Karpas-422 (cell line): ENCODE measurements around the gene TAAR8. TPM values are rescaled to one million over a fixed set of nuclear protein-coding genes. Genes with fewer than 3 reads are reported as not detected.
"Not testable (repeated sequence)": the region's sequence is repeated elsewhere in the genome, so short reads cannot be mapped to it uniquely, and the experiment has no call there.

Experiments
- DNase-seq: peaks from one replicate; pipeline ENCODE4 v3.0.0-alpha.2; 2015
- H2AFZ ChIP-seq: fragments of 200-600 bp; sonication (generic); 2 replicates; pipeline ENCODE4 v1.6.1; 2014; ENCODE audit warnings: antibody characterized with exemption, low read length, mixed read lengths
- H3K27ac ChIP-seq: fragments of 200-600 bp; sonication (generic); 2 replicates; pipeline ENCODE4 v1.5.1; 2014; ENCODE audit warnings: mild to moderate bottlenecking, low read length, moderate library complexity
- H3K27me3 ChIP-seq: fragments of 200-600 bp; sonication (generic); 2 replicates; pipeline ENCODE4 v1.6.1; 2014; ENCODE audit warnings: low read length, mixed read lengths
- H3K36me3 ChIP-seq: fragments of 200-600 bp; sonication (generic); 2 replicates; pipeline ENCODE4 v1.6.1; 2014; ENCODE audit warnings: low read length, mixed read lengths; ENCODE audit not compliant: insufficient read depth
- H3K4me1 ChIP-seq: fragments of 200-600 bp; sonication (generic); 2 replicates; pipeline ENCODE4 v1.6.1; 2014; ENCODE audit warnings: mild to moderate bottlenecking, low read length, mixed read lengths
- H3K4me2 ChIP-seq: fragments of 200-600 bp; sonication (generic); 2 replicates; pipeline ENCODE4 v1.6.1; 2014; ENCODE audit warnings: low read length, low read depth, mild to moderate bottlenecking; ENCODE audit not compliant: poor library complexity, severe bottlenecking
- H3K4me3 ChIP-seq: fragments of 200-600 bp; sonication (generic); 2 replicates; pipeline ENCODE4 v1.5.1; 2014; ENCODE audit warnings: mild to moderate bottlenecking, antibody characterized with exemption, low read length, mixed read lengths
- H3K79me2 ChIP-seq: fragments of 200-600 bp; sonication (generic); 2 replicates; pipeline ENCODE4 v1.6.1; 2014; ENCODE audit warnings: mild to moderate bottlenecking, low read length, mixed read lengths
- H3K9ac ChIP-seq: fragments of 200-600 bp; sonication (generic); 2 replicates; pipeline ENCODE4 v1.6.0; 2014; ENCODE audit warnings: low read length
- H3K9me2 ChIP-seq: fragments of 200-600 bp; sonication (generic), shearing (Covaris generic); replicated peaks from 2 replicates; pipeline ENCODE4 v1.6.0; 2014; ENCODE audit warnings: mild to moderate bottlenecking, low read length, moderate library complexity; ENCODE audit not compliant: insufficient read depth
- H3K9me3 ChIP-seq: fragments of 300-700, 200-600 bp; sonication (generic); 2 replicates; pipeline ENCODE4 v1.6.1; 2014; ENCODE audit warnings: low read length, mixed read lengths
- H4K20me1 ChIP-seq: fragments of 200-600 bp; sonication (generic); 2 replicates; pipeline ENCODE4 v1.6.1; 2014; ENCODE audit warnings: mild to moderate bottlenecking, antibody characterized with exemption, low read length, low read depth; ENCODE audit not compliant: insufficient read depth
- small RNA-seq: library from RNA; depleted of rRNA; stranded (forward); fragments of <200 nt; gene quantifications from one replicate; pipeline ENCODE3, GENCODE V24; 2014
- total RNA-seq: library from RNA; depleted of rRNA; stranded (reverse); fragments of >200 nt; shearing (Covaris generic); gene quantifications from 2 replicates; pipeline ENCODE4 v1.2.3, GENCODE V29; 2014; ENCODE audit warnings: low replicate concordance; rRNA removed

The TAAR8 gene
- total RNA-seq, 1 experiment from 2014 or later = not detected

- Histone ChIP-seq H3K36me3 (no peaks in the 10 kb centered on the region), H3K27ac (no peak within 1 kb of the TSS), H2AFZ (no peak within 1 kb of the TSS), H3K27me3 (no peaks in the 10 kb centered on the region), H3K4me3 (no peak within 1 kb of the TSS), H3K4me1 (no peaks in the 10 kb centered on the region), H3K9me2 (no peaks in the 10 kb centered on the region), H4K20me1 (no peaks in the 10 kb centered on the region), H3K9me3 (no peaks in the 10 kb centered on the region), H3K79me2 (no peaks in the 10 kb centered on the region), H3K9ac (no peak within 1 kb of the TSS), H3K4me2 (no peak within 1 kb of the TSS)
- no peak for DNase-seq
Observed at GRCh38 chr6:132589454-132589853, 37.0 kb downstream of the TAAR8 start, which contains the start of gene TAAR5. TSS of gene TAAR5 (minus strand) at chr6:132589741. CDS start at chr6:132589686, 55 bp downstream.

DNA sequence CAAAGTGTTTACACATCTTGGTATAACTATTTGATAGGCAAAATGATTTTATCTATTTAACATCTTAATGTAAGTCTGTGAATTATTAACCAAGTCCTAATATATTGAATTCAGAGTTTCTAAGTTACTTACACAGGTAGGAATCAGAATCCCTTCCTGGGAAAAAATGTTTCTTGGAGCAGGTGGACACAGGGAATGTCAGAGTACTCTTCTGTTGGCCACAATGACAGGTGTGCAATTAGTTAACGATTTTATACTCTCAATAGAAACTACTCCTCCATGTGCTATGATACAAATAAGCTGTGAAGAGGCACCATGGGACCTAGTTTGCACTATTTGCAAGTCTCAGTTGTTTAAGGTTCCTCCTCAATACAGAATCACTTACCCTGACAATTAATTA lies 37.9 kb downstream of the TAAR8 start:
- no peak overlapping the region for H3K4me3 ChIP-seq
- H2AFZ ChIP-seq = no peak overlapping the region
- no peaks in the 10 kb centered on the region for H3K79me2 ChIP-seq
- H3K4me1 ChIP-seq = no peaks in the 10 kb centered on the region
- H3K9ac ChIP-seq = no peak overlapping the region
- no peak overlapping the region for H3K4me2 ChIP-seq
- DNase-seq = no peak
- H3K9me3 ChIP-seq = no peaks in the 10 kb centered on the region
- no peaks in the 10 kb centered on the region for H4K20me1 ChIP-seq
- no peaks in the 10 kb centered on the region for H3K36me3 ChIP-seq
- H3K9me2 ChIP-seq = no peaks in the 10 kb centered on the region
- H3K27ac ChIP-seq = no peak overlapping the region
- H3K27me3 ChIP-seq = no peaks in the 10 kb centered on the region

DNA sequence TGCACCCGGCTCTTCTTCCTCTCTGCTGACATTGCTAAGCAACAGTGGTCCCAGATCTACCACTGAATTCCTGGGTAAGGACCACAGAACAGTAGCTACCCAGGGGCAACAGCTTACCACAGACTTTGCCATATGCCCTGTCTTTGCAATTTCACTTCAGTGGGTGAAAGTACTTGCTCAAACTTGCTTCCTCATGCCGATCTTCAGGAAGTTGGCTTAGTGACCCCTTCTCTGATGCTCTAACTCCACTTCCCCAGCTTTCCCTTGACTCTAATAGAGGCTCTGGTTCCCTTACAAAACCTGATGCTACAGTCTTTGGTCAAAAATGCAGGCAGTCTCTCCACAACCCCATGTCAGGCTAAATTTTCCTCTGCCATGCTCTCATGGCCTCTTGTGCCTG lies 40.4 kb downstream of the TAAR8 start:
- Histone ChIP-seq H3K9me3 (no peaks in the 10 kb centered on the region), H3K9ac (no peak overlapping the region), H3K36me3 (no peaks in the 10 kb centered on the region), H3K79me2 (no peaks in the 10 kb centered on the region), H3K27ac (no peak overlapping the region), H2AFZ (no peak overlapping the region), H3K27me3 (no peaks in the 10 kb centered on the region), H4K20me1 (no peaks in the 10 kb centered on the region), H3K4me3 (no peak overlapping the region), H3K4me2 (no peak overlapping the region), H3K4me1 (no peaks in the 10 kb centered on the region), H3K9me2 (no peaks in the 10 kb centered on the region)
- no peak for DNase-seq

DNA sequence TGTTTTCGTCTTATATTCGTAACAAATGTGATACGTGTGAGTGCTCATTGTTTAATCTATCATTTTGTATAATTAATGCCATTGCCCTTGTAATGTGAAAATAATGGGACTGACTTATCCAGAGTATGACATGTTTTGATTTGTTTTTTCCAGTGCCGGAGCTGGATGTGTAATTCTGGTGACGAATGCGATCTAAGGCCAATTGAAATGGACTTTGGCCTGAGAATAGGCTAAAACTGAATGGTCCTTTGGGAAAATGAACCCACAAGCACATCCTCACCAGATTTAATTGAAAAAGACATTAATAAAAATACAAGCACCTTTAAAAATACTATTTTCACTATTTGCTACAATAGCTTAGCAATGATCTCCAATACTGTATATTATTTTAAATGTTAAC lies 43.7 kb downstream of the TAAR8 start:
- Histone ChIP-seq H3K27me3 (no peaks in the 10 kb centered on the region), H3K4me2 (no peak overlapping the region), H3K9me3 (no peaks in the 10 kb centered on the region), H3K4me3 (no peak overlapping the region), H3K9me2 (no peaks in the 10 kb centered on the region), H2AFZ (no peak overlapping the region), H3K27ac (no peak overlapping the region), H3K4me1 (no peaks in the 10 kb centered on the region), H3K36me3 (no peaks in the 10 kb centered on the region), H3K9ac (no peak overlapping the region), H4K20me1 (no peaks in the 10 kb centered on the region), H3K79me2 (no peaks in the 10 kb centered on the region)
- no peak for DNase-seq

- H3K4me2 ChIP-seq = no peak overlapping the region
- no peaks in the 10 kb centered on the region for H3K4me1 ChIP-seq
- no peaks in the 10 kb centered on the region for H4K20me1 ChIP-seq
- no peaks in the 10 kb centered on the region for H3K9me2 ChIP-seq
- no peaks in the 10 kb centered on the region for H3K27me3 ChIP-seq
- no peaks in the 10 kb centered on the region for H3K79me2 ChIP-seq
- no peak overlapping the region for H3K4me3 ChIP-seq
- H3K36me3 ChIP-seq = no peaks in the 10 kb centered on the region
- no peak overlapping the region for H3K9ac ChIP-seq
- peak; percentile 63 for DNase-seq
- no peaks in the 10 kb centered on the region for H3K9me3 ChIP-seq
- no peak overlapping the region for H3K27ac ChIP-seq
- no peak overlapping the region for H2AFZ ChIP-seq
Observed at GRCh38 chr6:132598473-132598872, 46.0 kb downstream of the TAAR8 start.

- H2AFZ ChIP-seq, H3K4me1 ChIP-seq, H3K9me2 ChIP-seq, H3K4me2 ChIP-seq, H3K9ac ChIP-seq, H3K9me3 ChIP-seq, H4K20me1 ChIP-seq, H3K27me3 ChIP-seq, H3K4me3 ChIP-seq, DNase-seq, H3K79me2 ChIP-seq, H3K27ac ChIP-seq, H3K36me3 ChIP-seq: not testable (repeated sequence)
Observed at GRCh38 chr6:132600900-132601299, 48.4 kb downstream of the TAAR8 start.

Small RNA genes lying within 50 kb of the gene (small RNA-seq; reads per million reads assigned to genes)
- not detected for gene TAAR7P

Other genes with a start within 250 kb of the TAAR8 start
- not detected in 2 replicates for gene MOXD1, start 151.2 kb upstream of the TAAR8 start, total RNA-seq
- 38.5 and 39.7 TPM in 2 replicates for gene STX7, start 39.6 kb upstream of the TAAR8 start, total RNA-seq
- gene TAAR9, start 14.4 kb upstream of the TAAR8 start, total RNA-seq = not detected in 2 replicates
- gene TAAR6, start 17.6 kb downstream of the TAAR8 start, total RNA-seq = not detected in 2 replicates
- not detected in 2 replicates for gene TAAR5, start 37.1 kb downstream of the TAAR8 start, total RNA-seq
- gene TAAR2, start 71.6 kb downstream of the TAAR8 start, total RNA-seq = not detected in 2 replicates
- not detected in 2 replicates for gene TAAR1, start 106.5 kb downstream of the TAAR8 start, total RNA-seq
- not detected in 2 replicates for gene VNN1, start 161.4 kb downstream of the TAAR8 start, total RNA-seq
- 43.4 and 48.9 TPM in 2 replicates for gene VNN2, start 205.2 kb downstream of the TAAR8 start, total RNA-seq
- gene SLC18B1, start 246.0 kb downstream of the TAAR8 start, total RNA-seq = 0.60 and 0.72 TPM in 2 replicates